Activated CD8-positive, alpha-beta memory T cell treated with anti-CD3 and anti-CD28 coated beads, Interleukin-2, amount 50 U/mL, for 4 hours (primary cell): ENCODE data around the gene LVRN.

ENCODE experiments used
- DNase-seq: peaks from one replicate; pipeline ENCODE4 v3.0.0-alpha.2; 2020

The LVRN gene

GRCh38 chr5:116035123-116035522, 72.8 kb downstream of the LVRN start:
- no peak for DNase-seq

GRCh38 chr5:116037236-116037822, 75.1 kb downstream of the LVRN start:
- no peak for DNase-seq

GRCh38 chr5:116038817-116039216, 76.5 kb downstream of the LVRN start:
- DNase-seq, result peak; percentile 24

GRCh38 chr5:116042375-116042774, 80.1 kb downstream of the LVRN start:
- DNase-seq, result no peak

- no peak for DNase-seq
Observed at GRCh38 chr5:116044073-116044472, 81.8 kb downstream of the LVRN start.

GRCh38 chr5:116045821-116046220, 83.5 kb downstream of the LVRN start:
- DNase-seq, result no peak

GRCh38 chr5:116046261-116046660, 84.0 kb downstream of the LVRN start:
- no peak for DNase-seq

GRCh38 chr5:116046823-116047222, 84.5 kb downstream of the LVRN start:
- no peak for DNase-seq

GRCh38 chr5:116058346-116058936, 96.2 kb downstream of the LVRN start:
- DNase-seq, result no peak

GRCh38 chr5:116062352-116062751, 100.1 kb downstream of the LVRN start:
- DNase-seq, result no peak

- DNase-seq, result no peak
Observed at GRCh38 chr5:116063950-116064349, 101.7 kb downstream of the LVRN start.

- DNase-seq, result no peak
Observed at GRCh38 chr5:116068028-116068632, 105.9 kb downstream of the LVRN start.

GRCh38 chr5:116071211-116071610, 108.9 kb downstream of the LVRN start:
- DNase-seq, result no peak

- no peak for DNase-seq
Observed at GRCh38 chr5:116075191-116075831, 113.0 kb downstream of the LVRN start.

- no peak for DNase-seq
Observed at GRCh38 chr5:116076496-116076895, 114.2 kb downstream of the LVRN start.
